Esophagus squamous epithelium (tissue), 4 donors: ENCODE data around the gene OR5C1.
"Not testable (repeated sequence)": the region's sequence is repeated elsewhere in the genome, so short reads cannot be mapped to it uniquely, and the experiment has no call there.

ENCODE experiments used
- POLR2A ChIP-seq, 4 donors: fragments of 450-650 bp; IDR thresholded peaks; one replicate each; pipeline ENCODE4 v1.6.1; 2017; ENCODE audit warnings: antibody characterized with exemption in 4 of 4, mild to moderate bottlenecking in 4 of 4, moderate library complexity in 3 of 4
- TF ChIP-seq, protein P1 (sequence below), 6 experiments: fragments of 450-650 bp in 4 of 6; fragments of 200-600 bp in 2 of 6; sonication (generic) in 2 of 6; IDR thresholded peaks; one replicate each; pipeline ENCODE4 v1.5.1; 2016 to 2019; ENCODE audit warnings: antibody characterized with exemption in 6 of 6, mild to moderate bottlenecking in 4 of 6, moderate library complexity in 4 of 6

GRCh38 chr9:122838441-122838840 lies 49.7 kb downstream of the OR5C1 start:
- TF ChIP-seq, protein P1, sequence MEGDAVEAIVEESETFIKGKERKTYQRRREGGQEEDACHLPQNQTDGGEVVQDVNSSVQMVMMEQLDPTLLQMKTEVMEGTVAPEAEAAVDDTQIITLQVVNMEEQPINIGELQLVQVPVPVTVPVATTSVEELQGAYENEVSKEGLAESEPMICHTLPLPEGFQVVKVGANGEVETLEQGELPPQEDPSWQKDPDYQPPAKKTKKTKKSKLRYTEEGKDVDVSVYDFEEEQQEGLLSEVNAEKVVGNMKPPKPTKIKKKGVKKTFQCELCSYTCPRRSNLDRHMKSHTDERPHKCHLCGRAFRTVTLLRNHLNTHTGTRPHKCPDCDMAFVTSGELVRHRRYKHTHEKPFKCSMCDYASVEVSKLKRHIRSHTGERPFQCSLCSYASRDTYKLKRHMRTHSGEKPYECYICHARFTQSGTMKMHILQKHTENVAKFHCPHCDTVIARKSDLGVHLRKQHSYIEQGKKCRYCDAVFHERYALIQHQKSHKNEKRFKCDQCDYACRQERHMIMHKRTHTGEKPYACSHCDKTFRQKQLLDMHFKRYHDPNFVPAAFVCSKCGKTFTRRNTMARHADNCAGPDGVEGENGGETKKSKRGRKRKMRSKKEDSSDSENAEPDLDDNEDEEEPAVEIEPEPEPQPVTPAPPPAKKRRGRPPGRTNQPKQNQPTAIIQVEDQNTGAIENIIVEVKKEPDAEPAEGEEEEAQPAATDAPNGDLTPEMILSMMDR (IDR thresholded peaks at IDR 0.05) = not testable (repeated sequence)
- not testable (repeated sequence) for TF ChIP-seq POLR2A (IDR thresholded peaks at IDR 0.05)
